Measurements from ENCODE around the gene CDK5R2.

Gene CDK5R2

DNA sequence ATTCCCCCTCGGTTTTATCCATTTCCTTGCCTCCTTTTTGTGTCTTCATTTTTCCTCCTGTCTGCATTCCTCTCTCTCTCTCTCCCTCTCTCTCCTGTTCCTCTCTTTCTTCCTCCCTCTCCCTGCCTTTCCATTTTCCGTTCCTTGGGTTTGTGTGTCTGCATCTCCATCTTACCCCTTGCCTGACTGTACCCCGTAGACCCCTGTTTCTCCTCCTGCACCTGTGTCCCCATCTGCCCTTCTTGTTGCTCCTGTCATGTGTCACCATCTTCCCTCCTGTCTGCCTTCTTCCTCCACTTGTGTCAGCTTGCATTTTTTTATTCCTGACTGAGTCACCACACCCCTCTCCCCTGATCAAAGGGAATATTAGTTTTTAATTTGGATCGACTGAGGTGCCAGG is 1.8 kb downstream of the CDK5R2 start:
- no peak overlapping the region for H3K4me3 ChIP-seq (ENCODE audit: low read depth, low read length)
- no peak for DNase-seq (ENCODE audit: low read depth)

DNA sequence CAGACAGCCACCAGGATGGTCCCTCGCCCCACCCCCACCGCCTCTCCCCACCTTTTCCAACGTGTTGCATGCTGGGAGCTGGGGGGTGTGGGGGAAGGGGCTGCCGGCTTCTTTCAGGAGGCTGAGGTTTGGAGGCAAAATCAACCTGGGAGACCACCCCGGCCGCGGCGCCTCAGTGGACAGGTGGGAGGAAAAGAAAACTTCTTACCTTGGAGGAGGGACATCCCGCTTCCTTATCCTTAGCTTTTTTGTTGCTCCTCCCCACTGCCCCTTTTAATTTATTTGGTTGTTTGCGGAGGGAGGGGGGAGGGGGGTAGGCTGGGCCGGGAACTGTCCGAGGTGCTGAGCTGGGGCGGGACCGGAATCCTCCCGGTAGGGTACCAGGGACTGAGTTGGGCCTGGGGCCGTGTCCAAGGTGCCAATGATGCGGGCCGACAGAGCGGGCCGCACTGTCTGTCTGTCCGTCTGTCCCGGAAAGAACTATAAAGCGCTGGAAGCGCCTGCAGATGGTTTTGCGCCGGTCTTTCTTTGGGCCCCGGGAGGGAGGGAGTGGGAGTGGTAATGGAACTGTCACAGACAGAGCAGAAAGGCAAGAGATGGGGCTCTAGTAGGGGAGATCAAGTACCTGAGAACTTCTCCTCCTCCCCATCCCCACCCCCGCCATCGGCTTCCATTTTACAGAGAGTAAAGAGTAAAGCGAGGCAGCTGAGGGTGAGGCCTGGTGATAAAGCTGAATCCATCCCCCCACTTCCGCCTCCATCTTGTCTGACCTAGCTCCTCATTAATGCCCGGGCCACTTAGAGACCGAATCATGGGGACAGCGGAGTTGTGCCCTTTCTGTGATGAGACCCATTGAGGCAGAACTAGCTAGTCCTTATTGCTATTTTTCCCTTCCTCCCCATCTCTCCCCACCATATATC is 2.4 kb downstream of the CDK5R2 start:
- H3K4me3 ChIP-seq (ENCODE audit: low read depth, low read length), result no peak overlapping the region
- no peak for DNase-seq (ENCODE audit: low read depth)

DNA sequence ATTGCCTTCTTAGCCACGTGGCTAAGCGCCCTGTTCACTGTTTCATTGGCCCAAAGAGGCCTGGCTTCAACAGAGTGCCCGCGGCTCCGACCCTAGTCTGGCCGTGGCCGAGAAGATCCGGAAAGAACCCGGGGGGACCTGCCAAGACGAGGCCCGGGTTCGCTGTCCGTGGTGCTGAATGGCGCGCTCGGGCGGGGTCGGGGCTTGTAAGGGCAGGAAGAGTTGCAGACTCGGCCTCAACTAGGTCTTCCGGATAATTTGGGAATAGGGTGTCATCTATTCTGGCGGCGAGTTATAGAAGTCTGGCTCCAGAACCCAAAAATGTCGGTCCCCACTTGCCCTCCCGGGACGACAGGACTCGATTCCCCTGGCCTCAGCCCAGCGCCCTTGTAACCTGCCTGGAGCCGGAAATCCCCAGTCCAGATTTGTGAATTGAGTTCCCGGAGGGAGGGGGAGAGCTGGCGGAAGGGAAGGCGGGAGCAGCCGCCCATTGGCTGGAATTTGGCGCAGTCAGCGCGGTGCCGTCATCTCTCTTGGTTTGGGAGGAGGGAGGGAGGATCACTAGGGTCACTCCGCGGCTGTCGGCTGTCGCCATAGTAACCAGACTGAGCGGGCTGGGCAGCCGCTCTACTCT is 3.5 kb downstream of the CDK5R2 start:
- no peak for DNase-seq (ENCODE audit: low read depth)
- peak overlapping the region; percentile 28 for H3K4me3 ChIP-seq (ENCODE audit: low read depth, low read length)

DNA sequence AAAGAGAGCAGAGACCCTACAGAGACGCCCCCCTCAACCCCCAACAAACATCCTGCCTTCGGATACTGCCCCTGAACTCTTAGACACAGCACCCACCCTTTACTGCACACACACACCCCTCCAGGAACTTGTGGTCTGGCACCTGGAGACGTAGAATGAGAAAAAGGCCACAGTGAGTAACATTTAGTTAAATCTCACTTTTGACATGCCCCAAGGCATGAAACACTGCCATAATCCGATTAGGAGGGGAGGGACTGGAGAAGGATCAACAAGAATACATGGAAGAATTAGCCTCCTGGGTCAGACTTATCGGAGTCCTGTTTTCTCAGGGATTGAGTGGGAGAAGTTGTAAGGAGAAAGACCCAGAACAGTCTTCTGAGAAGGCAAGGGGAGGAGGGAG is 4.1 kb downstream of the CDK5R2 start:
- H3K4me3 ChIP-seq (ENCODE audit: low read depth, low read length), result no peak overlapping the region
- no peak for DNase-seq (ENCODE audit: low read depth)

DNA sequence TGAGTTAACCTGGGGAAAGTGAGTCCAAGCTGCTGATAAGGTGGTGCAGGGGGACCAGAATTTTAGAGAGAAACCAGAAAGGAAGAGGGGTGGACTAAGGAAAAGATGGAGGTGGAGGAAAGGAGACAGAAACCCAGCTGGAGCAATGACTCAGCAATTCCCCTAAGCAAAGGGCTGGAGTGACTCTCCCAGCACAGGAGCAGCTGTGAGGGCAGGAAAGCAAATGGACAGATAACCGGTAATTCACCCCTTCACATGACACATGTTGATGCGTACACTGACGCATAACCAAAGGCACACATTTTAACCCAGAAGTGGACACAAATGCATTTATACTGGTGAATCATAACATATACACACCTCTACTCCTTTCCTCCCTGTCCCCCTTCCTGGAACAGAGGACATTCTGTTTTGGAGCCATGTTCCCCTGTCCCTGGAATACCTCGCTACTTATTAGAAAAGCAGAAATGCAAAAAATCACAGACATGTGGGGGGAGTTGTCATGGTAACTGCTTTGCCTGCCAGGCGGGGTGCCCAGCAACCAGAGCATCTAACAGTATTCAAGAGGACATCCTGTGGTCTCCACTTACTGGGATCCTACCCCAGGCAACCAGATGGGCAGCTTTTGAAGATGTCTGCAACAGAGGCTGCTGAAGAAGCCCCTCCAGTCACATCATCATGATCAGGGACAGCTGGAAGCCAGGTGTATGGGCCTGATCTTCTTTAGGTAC is 4.7 kb downstream of the CDK5R2 start:
- DNase-seq (ENCODE audit: low read depth), result peak; percentile 35
- H3K4me3 ChIP-seq (ENCODE audit: low read depth, low read length), result no peak overlapping the region

DNA sequence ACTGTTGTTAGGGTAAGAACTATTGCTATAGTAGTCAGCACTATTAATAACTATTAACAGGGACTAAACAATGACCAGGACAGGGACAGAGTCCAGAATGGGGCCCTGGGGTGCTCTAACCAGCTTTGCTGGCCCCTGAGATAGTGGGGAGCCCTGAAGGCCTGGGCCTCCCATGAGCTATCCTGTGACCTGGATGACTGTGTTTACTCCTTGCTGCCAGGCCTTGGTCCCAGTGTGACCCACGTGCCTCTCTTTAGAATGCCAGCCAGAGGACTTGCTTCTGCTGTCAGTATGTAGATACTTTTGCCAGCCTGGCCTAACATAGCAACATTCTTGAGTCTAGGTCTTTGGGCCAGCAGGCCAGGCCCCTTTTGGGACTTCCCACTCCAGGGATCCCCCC is 11.4 kb downstream of the CDK5R2 start:
- DNase-seq (ENCODE audit: low read depth), result no peak
- no peak overlapping the region for H3K4me3 ChIP-seq (ENCODE audit: low read depth, low read length)

DNA sequence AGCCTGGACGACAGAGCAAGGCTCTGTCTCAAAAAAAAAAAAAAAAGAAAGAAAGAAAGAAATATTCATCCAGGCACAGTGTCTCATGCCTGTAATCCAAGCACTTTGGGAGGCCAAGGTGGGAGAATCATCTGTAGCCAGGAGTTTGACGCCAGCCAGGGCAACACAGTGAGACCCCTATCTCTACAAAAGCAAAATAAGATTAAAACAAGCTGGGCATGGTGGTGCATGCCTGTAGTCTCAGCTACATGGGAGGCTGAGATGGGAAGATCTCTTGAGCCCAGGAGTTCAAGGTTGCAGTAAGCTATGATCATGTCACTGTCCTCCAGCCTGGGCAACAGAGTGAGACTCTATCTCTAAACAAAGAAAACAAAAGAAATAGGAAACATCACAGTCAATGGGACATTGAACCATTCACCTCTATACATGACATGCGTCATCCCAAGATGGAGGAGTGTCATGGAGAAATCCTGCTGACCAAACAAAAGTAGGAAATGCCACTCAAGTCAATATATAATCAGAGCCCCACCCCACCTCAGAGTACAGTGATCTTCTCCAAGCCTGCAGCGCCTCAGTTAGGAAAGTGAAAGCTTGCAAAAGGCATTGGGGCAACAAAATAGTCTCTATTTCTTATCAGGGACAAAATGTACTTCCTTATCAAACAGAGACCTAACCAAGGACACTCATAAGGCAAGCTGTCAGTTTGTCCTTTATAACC is 15.8 kb downstream of the CDK5R2 start:
- H3K4me3 ChIP-seq (ENCODE audit: low read depth, low read length), result no peak overlapping the region
- no peak for DNase-seq (ENCODE audit: low read depth)

DNA sequence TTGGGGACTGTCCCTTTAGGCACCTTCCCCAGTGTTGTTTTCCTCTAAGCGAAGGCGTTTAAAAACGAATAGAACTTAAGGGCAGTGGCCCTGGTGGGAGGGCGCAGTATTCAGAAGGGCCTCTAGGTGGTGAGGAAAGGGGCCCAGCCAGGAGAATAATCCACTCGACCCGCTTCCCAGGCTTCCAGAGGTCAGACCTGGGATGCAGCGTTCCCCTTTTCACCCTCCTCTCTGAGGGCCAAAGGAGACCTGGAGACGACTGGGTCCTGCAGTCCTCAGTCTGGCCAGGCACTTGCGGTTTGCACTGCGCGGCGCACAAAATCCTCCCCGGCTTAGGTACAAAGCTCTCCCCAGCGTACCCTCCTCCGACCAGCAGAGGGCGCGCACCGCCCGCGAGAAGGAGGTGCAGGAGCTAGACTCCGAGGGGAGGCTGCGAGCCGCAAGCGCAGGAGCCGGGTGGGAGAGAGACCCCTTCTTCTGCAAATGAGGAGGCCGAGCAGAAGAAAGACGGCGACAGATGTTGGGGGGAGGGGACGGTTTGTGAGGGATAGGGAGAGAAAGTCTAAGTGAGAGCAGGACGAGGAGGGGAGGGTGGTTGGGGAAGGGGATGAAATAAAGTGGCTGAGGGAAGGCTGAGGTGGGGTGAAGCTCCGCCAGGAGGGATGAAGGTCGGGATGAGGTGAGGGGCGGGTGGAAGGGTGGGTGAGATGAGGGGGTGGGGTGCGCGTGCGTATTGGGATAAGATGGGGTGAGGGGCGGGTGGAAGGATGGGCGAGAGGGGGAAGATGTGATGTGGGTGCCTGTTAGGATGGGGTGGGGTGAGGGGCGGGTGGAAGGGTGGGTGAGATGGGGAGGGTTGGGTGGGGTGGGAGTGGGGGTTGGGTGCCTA is 20.6 kb downstream of the CDK5R2 start:
- no peak for DNase-seq (ENCODE audit: low read depth)
- peak overlapping the region; percentile 20 for H3K4me3 ChIP-seq (ENCODE audit: low read depth, low read length)

DNA sequence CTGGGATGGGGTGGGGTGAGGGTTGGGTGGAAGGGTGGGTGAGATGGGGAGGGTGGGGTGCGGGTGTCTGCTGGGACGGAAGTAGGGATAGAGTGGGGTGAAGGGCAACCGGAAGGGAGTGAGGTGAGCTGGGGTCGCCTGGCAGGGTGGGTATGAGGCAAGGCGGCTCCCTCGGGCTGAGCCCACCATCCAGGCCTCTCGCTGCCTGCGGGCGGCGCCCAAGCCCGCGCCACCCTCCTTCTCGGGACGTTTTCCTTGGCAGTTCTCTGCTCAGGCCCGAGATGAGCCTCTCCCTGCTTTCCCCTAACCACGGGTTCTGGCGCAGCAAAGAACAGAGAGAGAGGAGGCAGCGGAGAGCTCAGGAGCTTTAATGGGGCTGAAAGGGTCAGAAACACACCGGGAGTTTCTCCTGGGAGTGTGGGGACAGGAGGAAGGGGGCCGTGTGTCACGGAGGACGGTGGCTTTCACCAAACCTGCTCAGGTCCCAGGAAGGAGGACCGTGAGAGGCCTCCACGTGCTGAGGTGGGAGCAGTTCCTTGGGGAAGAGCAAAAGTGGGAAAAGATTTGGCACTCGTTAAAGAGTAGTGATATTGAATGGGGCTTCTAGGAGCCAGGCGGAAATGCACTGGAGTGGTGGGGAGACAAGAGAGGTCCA is 21.4 kb downstream of the CDK5R2 start:
- DNase-seq (ENCODE audit: low read depth), result no peak
- H3K4me3 ChIP-seq (ENCODE audit: low read depth, low read length), result no peak overlapping the region

DNA sequence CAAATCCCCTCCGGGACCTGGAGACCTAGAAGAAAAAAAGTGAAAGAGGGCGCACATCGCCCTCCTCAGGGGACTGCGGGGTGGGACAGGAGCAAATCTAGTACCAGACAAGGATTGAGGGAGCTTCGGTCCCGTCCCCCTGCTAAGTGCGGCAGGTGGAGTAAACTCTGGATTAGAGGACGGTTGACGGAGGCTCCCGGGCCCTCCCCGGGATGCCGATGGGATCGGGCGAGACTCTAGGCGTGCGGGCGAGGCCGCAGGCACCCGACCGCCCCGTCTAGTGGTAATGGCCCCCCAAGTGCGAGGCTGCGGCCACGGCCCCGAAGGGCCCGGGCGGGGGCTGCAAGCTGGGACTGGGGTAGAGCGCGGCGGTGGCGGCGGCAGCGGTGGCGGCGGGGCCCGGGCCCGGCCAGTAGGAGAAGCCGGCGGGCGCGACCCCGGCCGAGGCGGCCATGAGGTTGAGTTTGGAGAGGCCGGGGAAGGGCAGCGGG is 22.0 kb downstream of the CDK5R2 start:
- DNase-seq (ENCODE audit: low read depth), result no peak
- no peak overlapping the region for H3K4me3 ChIP-seq (ENCODE audit: low read depth, low read length)

DNA sequence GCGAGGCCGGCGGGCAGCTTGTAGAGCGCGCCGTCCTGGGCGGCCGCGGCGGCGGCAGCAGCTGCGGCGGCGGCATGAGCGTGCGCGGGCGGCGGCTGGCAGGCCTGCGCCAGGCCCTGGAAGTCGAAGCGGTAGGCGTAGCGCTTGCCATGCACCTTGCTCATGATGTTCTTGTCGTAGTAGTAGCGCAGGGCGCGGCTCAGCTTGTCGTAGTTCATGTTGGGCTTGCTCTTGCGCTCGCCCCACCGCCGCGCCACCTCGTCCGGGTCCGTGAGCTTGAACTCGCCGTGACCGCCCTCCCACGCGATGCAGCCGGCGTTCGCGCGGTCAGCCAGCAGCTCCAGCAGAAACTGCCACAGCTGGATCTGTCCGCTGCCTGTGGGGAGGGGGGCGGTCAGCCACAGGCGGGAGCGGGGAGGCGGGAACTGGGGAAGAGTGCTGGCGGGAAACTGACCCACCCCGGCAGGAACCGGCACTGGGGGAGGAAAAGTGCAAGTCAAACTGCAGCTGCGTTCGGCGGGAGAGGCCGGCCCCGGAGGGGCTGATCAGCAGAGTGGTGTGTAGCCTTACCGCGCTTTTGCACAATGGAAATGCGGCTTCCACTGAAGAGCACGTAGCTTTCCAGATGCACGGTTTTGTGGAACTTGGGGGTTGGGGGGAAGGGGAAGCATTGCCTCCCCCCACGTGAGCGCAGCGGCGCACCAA is 22.6 kb downstream of the CDK5R2 start:
- DNase-seq (ENCODE audit: low read depth), result no peak
- peak overlapping the region; percentile 20 for H3K4me3 ChIP-seq (ENCODE audit: low read depth, low read length)

DNA sequence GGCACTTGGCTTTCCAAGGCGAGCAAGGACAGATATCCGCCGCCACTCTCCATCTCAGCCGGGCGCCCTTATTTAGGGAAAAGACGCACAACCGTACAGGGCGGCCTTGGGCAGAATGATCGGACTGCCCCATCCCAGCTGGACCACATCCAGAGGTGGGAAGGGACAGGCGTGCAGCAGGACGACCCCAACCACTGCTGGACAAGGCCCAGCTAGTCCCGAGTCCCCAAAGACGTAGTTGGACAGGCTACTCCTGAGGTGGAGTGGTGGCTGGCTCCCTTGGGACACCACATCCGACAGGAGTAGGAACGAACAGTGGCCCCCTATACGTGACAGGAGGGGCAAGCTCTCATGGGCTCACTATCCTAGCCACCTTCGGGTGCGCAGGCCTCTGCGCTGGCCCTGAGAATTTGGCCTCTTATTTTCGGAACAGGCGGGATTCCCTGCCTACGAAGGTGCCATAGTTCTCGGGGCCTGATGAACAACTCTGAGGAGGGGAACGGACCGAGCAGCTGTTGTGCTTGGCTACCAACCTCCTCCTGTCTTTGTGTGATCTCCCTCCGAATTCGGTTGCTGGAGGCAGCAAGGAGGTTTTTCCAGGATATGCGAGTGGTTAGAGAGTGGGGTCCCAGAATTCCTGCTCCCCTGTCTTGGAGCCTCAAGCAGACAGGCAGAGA is 23.3 kb downstream of the CDK5R2 start:
- no peak for DNase-seq (ENCODE audit: low read depth)
- H3K4me3 ChIP-seq (ENCODE audit: low read depth, low read length), result no peak overlapping the region

DNA sequence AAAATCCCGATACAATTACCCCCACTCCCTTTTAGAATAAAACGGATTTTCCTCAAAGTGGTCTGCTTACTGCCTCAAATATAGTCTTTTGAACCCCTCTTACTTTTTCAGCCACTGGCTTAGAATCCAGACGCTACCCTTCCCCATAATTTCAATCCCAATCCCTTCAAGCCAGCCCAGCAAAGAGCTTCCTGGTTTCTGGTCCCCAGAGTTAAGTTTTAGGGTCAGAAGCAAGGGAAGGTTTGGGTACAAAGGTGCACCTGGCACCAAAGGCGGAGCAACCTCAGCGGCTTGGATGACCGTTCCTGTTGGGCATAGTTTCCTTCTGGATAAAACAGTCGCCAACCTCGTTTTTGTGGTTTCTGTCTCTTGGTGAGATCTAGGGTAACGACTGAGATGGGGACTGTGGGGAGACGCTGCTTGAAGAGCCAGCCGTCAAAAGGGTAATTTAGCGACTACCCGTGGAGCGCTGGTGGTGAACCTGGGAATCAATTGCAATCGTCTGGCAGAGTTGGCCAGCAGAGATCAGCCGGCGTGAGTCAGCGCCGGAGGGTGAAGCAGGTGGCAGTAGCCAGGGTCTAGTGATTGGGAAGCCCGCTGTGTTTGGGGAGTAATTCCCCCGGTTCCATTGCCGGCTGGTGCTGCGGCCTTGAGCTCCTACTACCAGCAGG is 23.9 kb downstream of the CDK5R2 start:
- DNase-seq (ENCODE audit: low read depth), result no peak

DNA sequence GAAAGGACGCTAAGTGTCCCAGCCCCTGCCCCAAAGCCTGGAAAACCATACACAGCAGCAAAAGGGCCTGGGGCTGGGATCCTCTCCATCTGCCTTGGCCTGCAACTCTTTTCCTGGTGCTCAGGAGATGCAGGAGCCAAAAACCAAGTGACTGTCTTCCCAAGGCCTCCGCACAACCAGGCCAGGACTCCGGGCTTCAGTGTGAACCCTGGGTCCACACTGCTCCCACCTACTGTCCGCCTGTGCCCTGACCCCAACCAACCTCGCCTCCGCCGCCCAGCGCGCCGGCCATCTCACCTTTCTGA is 24.4 kb downstream of the CDK5R2 start:
- H3K4me3 ChIP-seq (ENCODE audit: low read depth, low read length), result no peak overlapping the region
- no peak for DNase-seq (ENCODE audit: low read depth)

More for the DNA sequence above, 23.9 kb downstream of the CDK5R2 start:
- H3K4me3 ChIP-seq (ENCODE audit: low read depth, low read length), result no peak overlapping the region

DNA sequence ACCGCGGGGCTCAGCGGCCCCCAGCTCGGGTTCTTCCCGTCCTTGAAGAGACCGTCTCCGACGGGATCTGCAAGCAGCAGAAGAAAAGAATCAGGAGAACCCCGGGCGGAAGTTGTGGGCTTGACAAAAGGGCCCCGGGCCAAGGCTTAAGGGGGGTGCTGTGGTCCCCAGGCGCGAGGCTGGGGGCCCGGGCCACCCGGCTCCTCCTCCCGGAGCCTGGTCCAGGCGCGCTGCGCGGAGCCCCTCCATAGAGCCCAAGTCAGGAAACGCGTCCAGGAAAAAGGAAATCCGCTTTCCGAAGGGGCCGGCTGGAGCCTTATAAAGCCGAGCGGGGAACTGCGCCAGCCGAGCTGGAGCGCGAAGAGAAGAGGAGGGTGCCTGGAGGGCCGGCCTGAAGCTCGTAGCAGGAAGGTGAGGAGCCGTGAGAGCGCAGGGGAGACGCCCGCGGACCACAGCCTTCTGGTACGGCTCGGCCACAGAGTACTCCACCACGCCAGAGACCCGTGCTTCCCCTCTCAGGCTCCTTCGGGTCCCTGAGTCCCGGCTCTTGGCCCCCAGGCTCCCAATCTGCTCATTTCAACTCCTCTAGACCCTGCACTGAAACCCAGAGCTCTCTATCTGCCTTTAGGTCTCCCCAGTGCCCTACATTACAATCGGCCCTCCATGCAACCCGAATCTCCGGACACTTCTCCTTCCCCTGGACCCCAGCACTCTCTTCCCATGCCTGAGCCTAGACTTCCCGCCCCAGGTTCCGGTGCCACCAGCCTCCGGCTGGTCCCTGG is 25.0 kb downstream of the CDK5R2 start:
- no peak for DNase-seq (ENCODE audit: low read depth)
- H3K4me3 ChIP-seq (ENCODE audit: low read depth, low read length), result no peak overlapping the region

DNA sequence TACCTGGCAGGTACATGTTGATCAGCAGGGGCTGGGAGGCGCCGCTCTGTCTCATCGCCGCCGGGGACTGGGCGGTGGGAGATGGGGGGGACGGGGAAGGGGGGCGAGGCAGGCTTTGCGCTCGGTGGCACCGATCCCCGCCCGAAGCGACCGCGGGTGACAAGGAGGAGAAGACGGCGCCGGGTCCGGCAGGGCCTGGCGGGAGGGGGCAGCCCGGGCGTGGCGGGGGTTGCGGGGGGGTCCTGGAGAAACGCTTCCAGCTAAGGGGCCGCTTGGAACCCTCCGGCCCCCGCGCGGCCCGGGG is 25.5 kb downstream of the CDK5R2 start, which contains the start of gene FEV:
FEV (minus strand) TSS at position 164 of the 304 bp plus-strand sequence; CDS start at position 55, 109 bp downstream.
- H3K4me3 ChIP-seq (ENCODE audit: low read depth, low read length), result no peak within 1 kb of the TSS
- DNase-seq (ENCODE audit: low read depth), result no peak
